NCI-H2171 (cell line): Measurements from ENCODE around the gene SLC44A3.

Experiments used
- DNase-seq: peaks from one replicate; lab custom pipeline; 2025; lab: John Stamatoyannopoulos, UW

SLC44A3 gene

GRCh38 chr1:94873520-94874351, 53.6 kb downstream of the SLC44A3 start:
- DNase-seq, result no peak

GRCh38 chr1:94874423-94874822, 54.3 kb downstream of the SLC44A3 start:
- DNase-seq, result no peak

- DNase-seq, result no peak
Observed at GRCh38 chr1:94875794-94876193, 55.6 kb downstream of the SLC44A3 start.

- DNase-seq, result no peak
Observed at GRCh38 chr1:94876362-94876761, 56.2 kb downstream of the SLC44A3 start.

GRCh38 chr1:94878329-94878728, 58.2 kb downstream of the SLC44A3 start:
- no peak for DNase-seq

- DNase-seq, result no peak
Observed at GRCh38 chr1:94883691-94884090, 63.5 kb downstream of the SLC44A3 start.

- no peak for DNase-seq
Observed at GRCh38 chr1:94884106-94884505, 63.9 kb downstream of the SLC44A3 start.

GRCh38 chr1:94884507-94884906, 64.3 kb downstream of the SLC44A3 start:
- DNase-seq, result no peak

- DNase-seq, result no peak
Observed at GRCh38 chr1:94886361-94886760, 66.2 kb downstream of the SLC44A3 start.

- DNase-seq, result no peak
Observed at GRCh38 chr1:94887106-94887505, 66.9 kb downstream of the SLC44A3 start.

- DNase-seq, result no peak
Observed at GRCh38 chr1:94887603-94888171, 67.5 kb downstream of the SLC44A3 start.

GRCh38 chr1:94888201-94888600, 68.0 kb downstream of the SLC44A3 start:
- no peak for DNase-seq

GRCh38 chr1:94892604-94893254, 72.6 kb downstream of the SLC44A3 start:
- no peak for DNase-seq

GRCh38 chr1:94894630-94895029, 74.5 kb downstream of the SLC44A3 start:
- DNase-seq, result no peak

- no peak for DNase-seq
Observed at GRCh38 chr1:94895518-94895917, 75.4 kb downstream of the SLC44A3 start.

- DNase-seq, result no peak
Observed at GRCh38 chr1:94898491-94899385, 78.6 kb downstream of the SLC44A3 start.

- DNase-seq, result no peak
Observed at GRCh38 chr1:94899756-94900155, 79.6 kb downstream of the SLC44A3 start.

- no peak for DNase-seq
Observed at GRCh38 chr1:94901841-94902240, 81.7 kb downstream of the SLC44A3 start.

- DNase-seq, result no peak
Observed at GRCh38 chr1:94903280-94904009, 83.3 kb downstream of the SLC44A3 start.

- no peak for DNase-seq
Observed at GRCh38 chr1:94905207-94905606, 85.0 kb downstream of the SLC44A3 start.

- no peak for DNase-seq
Observed at GRCh38 chr1:94906382-94906781, 86.2 kb downstream of the SLC44A3 start.
